GM23248 (cell line): Measurements from ENCODE around the gene GPR149.

Experiments
- EZH2 ChIP-seq: fragments of 200-600 bp; sonication (generic); IDR thresholded peaks from 2 replicates; pipeline ENCODE4 v1.6.1; 2018; ENCODE audit warnings: antibody characterized with exemption, mild to moderate bottlenecking; ENCODE audit not compliant: insufficient read depth, poor library complexity, severe bottlenecking
- EZH2phosphoT487 ChIP-seq: fragments of 200-600 bp; sonication (generic); IDR thresholded peaks from 2 replicates; pipeline ENCODE4 v1.6.1; 2018; ENCODE audit warnings: antibody characterized with exemption, moderate library complexity, mild to moderate bottlenecking, low read depth; ENCODE audit not compliant: insufficient read depth

GRCh38 chr3:154338008-154338407 is 92.0 kb downstream of the GPR149 start:
- TF ChIP-seq EZH2 (no peak), EZH2phosphoT487 (no peak)
